ENCODE data around the gene SEL1L2.

DNA sequence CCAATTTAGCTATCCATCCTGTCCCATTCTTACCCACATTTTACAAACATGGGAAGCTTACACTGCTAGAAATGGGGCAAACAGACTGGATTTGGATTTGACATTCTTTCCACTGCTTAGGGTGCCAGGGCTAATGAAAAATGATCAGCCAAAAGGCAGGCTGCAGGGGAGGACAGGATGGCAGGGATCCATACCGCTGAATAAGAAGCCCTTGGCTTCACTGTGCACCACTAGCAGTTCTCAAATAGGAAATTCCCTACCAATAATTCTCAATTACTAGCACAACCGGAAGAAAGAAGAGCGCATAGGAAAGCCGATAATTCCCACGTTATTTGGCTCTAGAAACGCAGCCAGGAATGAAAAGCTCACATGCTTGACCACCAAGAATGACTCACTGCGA, 132.5 kb downstream of the SEL1L2 start:
- TF ChIP-seq, protein P1, sequence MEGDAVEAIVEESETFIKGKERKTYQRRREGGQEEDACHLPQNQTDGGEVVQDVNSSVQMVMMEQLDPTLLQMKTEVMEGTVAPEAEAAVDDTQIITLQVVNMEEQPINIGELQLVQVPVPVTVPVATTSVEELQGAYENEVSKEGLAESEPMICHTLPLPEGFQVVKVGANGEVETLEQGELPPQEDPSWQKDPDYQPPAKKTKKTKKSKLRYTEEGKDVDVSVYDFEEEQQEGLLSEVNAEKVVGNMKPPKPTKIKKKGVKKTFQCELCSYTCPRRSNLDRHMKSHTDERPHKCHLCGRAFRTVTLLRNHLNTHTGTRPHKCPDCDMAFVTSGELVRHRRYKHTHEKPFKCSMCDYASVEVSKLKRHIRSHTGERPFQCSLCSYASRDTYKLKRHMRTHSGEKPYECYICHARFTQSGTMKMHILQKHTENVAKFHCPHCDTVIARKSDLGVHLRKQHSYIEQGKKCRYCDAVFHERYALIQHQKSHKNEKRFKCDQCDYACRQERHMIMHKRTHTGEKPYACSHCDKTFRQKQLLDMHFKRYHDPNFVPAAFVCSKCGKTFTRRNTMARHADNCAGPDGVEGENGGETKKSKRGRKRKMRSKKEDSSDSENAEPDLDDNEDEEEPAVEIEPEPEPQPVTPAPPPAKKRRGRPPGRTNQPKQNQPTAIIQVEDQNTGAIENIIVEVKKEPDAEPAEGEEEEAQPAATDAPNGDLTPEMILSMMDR (IDR thresholded peaks at IDR 0.05): no peak
- TF ChIP-seq POLR2A (IDR thresholded peaks at IDR 0.05): no peak
